HepG2 (cell line): ENCODE results near the gene COL8A2. TPM values are rescaled to one million over a fixed set of nuclear protein-coding genes. Genes with fewer than 3 reads are reported as not detected.

ENCODE experiments used
- ATAC-seq: fragments of 200-7000 bp; cut with Tn5 transposase; 3 replicates; pipeline ENCODE4 v1.9.1; 2020; ENCODE audit warnings: mild to moderate bottlenecking, moderate library complexity
- BruUV-seq: library from RNA; stranded (reverse); fragments of 400-500 nt; replicated peaks from 2 replicates; lab custom pipeline; 2021; lab: Mats Ljungman, UMichigan
- CTCF ChIA-PET: fragments of 300-600 bp; formaldehyde crosslinking; extraction: SDS; loops from one replicate; lab custom pipeline; 2021; ENCODE audit warnings: low total read pairs, inconsistent platforms, low intra/inter-chr PET ratio; lab: Yijun Ruan, JAX
- POLR2A ChIA-PET: fragments of 350-600 bp; sonication (Branson Sonifier 250); formaldehyde crosslinking; loops from one replicate; lab custom pipeline; 2020; ENCODE audit warnings: antibody characterized with exemption, inconsistent platforms; lab: Yijun Ruan, JAX
- DNase-seq: peaks from one replicate; pipeline ENCODE4 v3.0.0-alpha.2; 2015; ENCODE audit warnings: low spot score
- FAIRE-seq: peaks from 3 replicates; lab custom pipeline; 2011; peaks lifted over from hg19 to GRCh38; lab: Jason Lieb, UNC
- H2AFZ ChIP-seq: one replicate; pipeline ENCODE4 v1.6.1; 2011; ENCODE audit warnings: low read length, inconsistent platforms
- H3K27ac ChIP-seq: fragments of 300-600 bp; 3 replicates; pipeline ENCODE4 v1.8.0; 2011; ENCODE audit warnings: mixed run types, mild to moderate bottlenecking, mixed read lengths, low read length, inconsistent platforms; ENCODE audit not compliant: insufficient read depth; ENCODE audit errors: extremely low read length
- H3K27me3 ChIP-seq, 2 experiments: fragments of 200-600 bp in 1 of 2; 2 replicates in 1 of 2; 3 replicates in 1 of 2; pipeline versions ENCODE4 v1.6.0 to v1.8.0; 2011; ENCODE audit warnings: low read length in 2 of 2, mild to moderate bottlenecking in 2 of 2, moderate library complexity in 2 of 2, inconsistent platforms in 1 of 2; ENCODE audit not compliant: insufficient read depth in 2 of 2, control insufficient read depth in 1 of 2
- H3K36me3 ChIP-seq, 2 experiments: fragments of 200-600 bp in 1 of 2; replicated peaks in 1 of 2; 2 replicates in 1 of 2; 3 replicates in 1 of 2; pipeline versions ENCODE4 v1.5.1 to v1.8.0; 2011; ENCODE audit warnings: low read length in 2 of 2, inconsistent platforms in 1 of 2; ENCODE audit not compliant: insufficient read depth in 2 of 2, control insufficient read depth in 1 of 2
- H3K4me1 ChIP-seq: 2 replicates; pipeline ENCODE4 v1.5.1; 2012; ENCODE audit warnings: low read length, inconsistent platforms; ENCODE audit not compliant: insufficient read depth
- H3K4me2 ChIP-seq: 2 replicates; pipeline ENCODE4 v1.6.0; 2011; ENCODE audit warnings: low read depth, low read length, inconsistent platforms
- H3K4me3 ChIP-seq, 3 experiments: fragments of 200-600 bp in 1 of 3; sonication (generic), shearing (Covaris generic) in 1 of 3; replicated peaks in 1 of 3; 2 replicates each; pipeline ENCODE4 v1.5.1; 2011 to 2016; ENCODE audit warnings: low read length in 3 of 3, inconsistent platforms in 2 of 3, low read depth in 2 of 3, mild to moderate bottlenecking in 2 of 3, control low read depth in 1 of 3, mixed read lengths in 1 of 3; ENCODE audit not compliant: insufficient read depth in 1 of 3
- H3K79me2 ChIP-seq: one replicate; pipeline ENCODE4 v1.6.1; 2011; ENCODE audit warnings: low read length, inconsistent platforms; ENCODE audit not compliant: insufficient read depth
- H3K9ac ChIP-seq: 2 replicates; pipeline ENCODE4 v1.6.0; 2011; ENCODE audit warnings: mild to moderate bottlenecking, low read depth, low read length, inconsistent platforms; ENCODE audit not compliant: insufficient read depth
- H3K9me3 ChIP-seq: 2 replicates; pipeline ENCODE4 v1.5.1; 2012; ENCODE audit warnings: mild to moderate bottlenecking, low read length
- H4K20me1 ChIP-seq: 2 replicates; pipeline ENCODE4 v1.6.0; 2011; ENCODE audit warnings: inconsistent platforms, mild to moderate bottlenecking, low read length, moderate library complexity; ENCODE audit not compliant: insufficient read depth
- ZNF121 ChIP-seq: sonication (generic); formaldehyde crosslinking; IDR thresholded peaks from 2 replicates; pipeline ENCODE4 v1.5.0; 2020; ENCODE audit warnings: mild to moderate bottlenecking, missing genetic modification reagents
- WGBS: methylation state at CpG from one replicate; pipeline ENCODE4 v1.1.6; 2017; ENCODE audit warnings: low lambda C conversion rate; 5-methylcytosine and 5-hydroxymethylcytosine counted together
- in situ Hi-C: cut with HindIII; loops from 2 replicates; pipeline ENCODE4 v1.10.0; 2017; ENCODE audit warnings: low pct_unique_long_range_greater_than_20kb; ENCODE audit not compliant: extremely low pct_ligation_motif_present
- intact Hi-C: fragments of 100-400 bp; cut with micrococcal nuclease; formaldehyde crosslinking; loops from one replicate; pipeline ENCODE4 v1.10.0; 2022; ENCODE audit not compliant: unreplicated experiment
- polyA plus RNA-seq, 8 experiments: library from polyadenylated mRNA; depleted of rRNA in 3 of 8; stranded (reverse) in 7 of 8; unstranded in 1 of 8; fragments of >200 nt; fragmentation: Illumina TruSeq in 4 of 8; extraction: Trizol in 4 of 8; gene quantifications; 2 replicates each; pipeline versions ENCODE4 v1.2.1 to v1.2.3, GENCODE V29; 2011 to 2016; ENCODE audit warnings: low read depth in 4 of 8, missing spikeins in 1 of 8, mixed read lengths in 1 of 8; ENCODE audit not compliant: insufficient read depth in 1 of 8
- total RNA-seq, 5 experiments: library from RNA; depleted of rRNA; stranded (reverse); fragments of >200 nt; fragmentation: Illumina TruSeq; extraction: Trizol; gene quantifications; 2 replicates each; pipeline ENCODE4 v1.2.3, GENCODE V29; 2016; ENCODE audit warnings: low read depth in 1 of 5
- TF ChIP-seq, protein P1 (sequence below): sonication (generic); formaldehyde crosslinking; IDR thresholded peaks from 2 replicates; pipeline ENCODE4 v1.4.0; 2020; ENCODE audit warnings: mild to moderate bottlenecking, missing genetic modification reagents

The COL8A2 gene
- total and polyA plus RNA-seq, 2 of the 13 experiments (the other 11 are each of a cell fraction or from before 2014, with no cell fraction given): 0.13 to 0.24 TPM

- POLR2A ChIA-PET: interaction anchor here (1.2 to 3.5 kb wide), 9 partner anchors 33 to 250 kb away, joined by 4 to 34 read pairs (median 4); partner anchors contain the start of gene THRAP3
- 0% methylated on average over 1 of the region's 1 CpG for WGBS
- no TSS peak for BruUV-seq
- Histone ChIP-seq H3K27me3 (no peaks in the 10 kb centered on the region), H3K9ac (peak overlapping the region; percentile 35), H3K27ac (no peak overlapping the region), H3K4me2 (peak overlapping the region; percentile 94), H4K20me1 (no peaks in the 10 kb centered on the region), H2AFZ (no peak overlapping the region), H3K79me2 (peaks cover 8% of the 10 kb centered on the region), H3K9me3 (no peaks in the 10 kb centered on the region), H3K4me1 (peaks cover 67% of the 10 kb centered on the region), H3K36me3 (no peaks in the 10 kb centered on the region), H3K4me3 (peak overlapping the region in 1 of 3 experiments; percentile 74; a peak in 2 of 6 replicates)
- ATAC-seq (no peak), FAIRE-seq (no peak), DNase-seq (no peak)
- in situ Hi-C loops (loop anchor here (5.0 kb wide), 2 partner anchors 36 to 136 kb away; no protein-coding TSS in a partner anchor), intact Hi-C loops (loop anchor here (10.0 kb wide), 1 partner anchor 74 kb away; the partner anchor contains the start of gene THRAP3)
- TF ChIP-seq, protein P1, sequence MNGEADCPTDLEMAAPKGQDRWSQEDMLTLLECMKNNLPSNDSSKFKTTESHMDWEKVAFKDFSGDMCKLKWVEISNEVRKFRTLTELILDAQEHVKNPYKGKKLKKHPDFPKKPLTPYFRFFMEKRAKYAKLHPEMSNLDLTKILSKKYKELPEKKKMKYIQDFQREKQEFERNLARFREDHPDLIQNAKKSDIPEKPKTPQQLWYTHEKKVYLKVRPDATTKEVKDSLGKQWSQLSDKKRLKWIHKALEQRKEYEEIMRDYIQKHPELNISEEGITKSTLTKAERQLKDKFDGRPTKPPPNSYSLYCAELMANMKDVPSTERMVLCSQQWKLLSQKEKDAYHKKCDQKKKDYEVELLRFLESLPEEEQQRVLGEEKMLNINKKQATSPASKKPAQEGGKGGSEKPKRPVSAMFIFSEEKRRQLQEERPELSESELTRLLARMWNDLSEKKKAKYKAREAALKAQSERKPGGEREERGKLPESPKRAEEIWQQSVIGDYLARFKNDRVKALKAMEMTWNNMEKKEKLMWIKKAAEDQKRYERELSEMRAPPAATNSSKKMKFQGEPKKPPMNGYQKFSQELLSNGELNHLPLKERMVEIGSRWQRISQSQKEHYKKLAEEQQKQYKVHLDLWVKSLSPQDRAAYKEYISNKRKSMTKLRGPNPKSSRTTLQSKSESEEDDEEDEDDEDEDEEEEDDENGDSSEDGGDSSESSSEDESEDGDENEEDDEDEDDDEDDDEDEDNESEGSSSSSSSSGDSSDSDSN (CRISPR knock-in tag): no peak
- peak; percentile 84 for TF ChIP-seq ZNF121
- CTCF ChIA-PET: interaction anchor here (2.6 kb wide), 1 partner anchor 36 kb away, joined by 43 read pairs; no protein-coding TSS in a partner anchor
These were observed 26.3 kb upstream of the COL8A2 start for GRCh38 chr1:36151134-36151844.
